GM12892 (cell line): ENCODE results near the gene INTS3.
"Not testable (repeated sequence)": the region's sequence is repeated elsewhere in the genome, so short reads cannot be mapped to it uniquely, and the experiment has no call there.

ENCODE experiments used
- DNase-seq: peaks from one replicate; pipeline ENCODE4 v3.0.0; 2011; ENCODE audit not compliant: insufficient read length
- FAIRE-seq: peaks from 2 replicates; lab custom pipeline; 2011; peaks lifted over from hg19 to GRCh38; lab: Jason Lieb, UNC
- POLR2A ChIP-seq: IDR thresholded peaks from 2 replicates; pipeline ENCODE4 v1.6.1; 2011; ENCODE audit warnings: low read depth, low read length, control low read depth
- POLR2AphosphoS5 ChIP-seq: IDR thresholded peaks from 2 replicates; pipeline ENCODE4 v1.6.1; 2011; ENCODE audit warnings: low read depth, low read length, control low read depth
- TAF1 ChIP-seq: IDR thresholded peaks from 2 replicates; pipeline ENCODE4 v1.6.1; 2011; ENCODE audit warnings: low read depth, mild to moderate bottlenecking, control low read depth, low read length, borderline replicate concordance

INTS3 gene

GRCh38 chr1:153776845-153777370 lies 49.1 kb downstream of the INTS3 start:
- no peak for TF ChIP-seq TAF1
- no peak for TF ChIP-seq POLR2AphosphoS5
- TF ChIP-seq POLR2A, result no peak
- DNase-seq (no peak), FAIRE-seq (no peak)

- TF ChIP-seq POLR2A (no peak), TAF1 (no peak), POLR2AphosphoS5 (no peak)
- FAIRE-seq (no peak), DNase-seq (no peak)
Observed at GRCh38 chr1:153777648-153778047, 49.8 kb downstream of the INTS3 start.

- TF ChIP-seq POLR2AphosphoS5 (no peak), POLR2A (no peak), TAF1 (no peak)
- DNase-seq (no peak), FAIRE-seq (no peak)
Observed at GRCh38 chr1:153778051-153778823, 50.4 kb downstream of the INTS3 start.

- FAIRE-seq (no peak), DNase-seq (no peak)
- TF ChIP-seq TAF1 (no peak), POLR2AphosphoS5 (no peak), POLR2A (no peak)
Observed at GRCh38 chr1:153778824-153779519, 51.1 kb downstream of the INTS3 start.

- no peak for DNase-seq
- TF ChIP-seq TAF1, result no peak
- no peak for FAIRE-seq
Observed at GRCh38 chr1:153779781-153780541, 52.1 kb downstream of the INTS3 start.

GRCh38 chr1:153780551-153780950 lies 52.7 kb downstream of the INTS3 start:
- TF ChIP-seq POLR2A (no peak), TAF1 (no peak), POLR2AphosphoS5 (no peak)
- FAIRE-seq (no peak), DNase-seq (no peak)

- not testable (repeated sequence) for DNase-seq, FAIRE-seq
Observed at GRCh38 chr1:153782648-153783047, 54.8 kb downstream of the INTS3 start.

GRCh38 chr1:153783233-153784190 lies 55.7 kb downstream of the INTS3 start:
- TF ChIP-seq POLR2AphosphoS5, result peak; percentile 81
- peak; percentile 94 for TF ChIP-seq POLR2A
- TF ChIP-seq TAF1, result peak; percentile 25; the same call in 1 of the 2 replicates
- peak; percentile 99 for FAIRE-seq
- peak; percentile 97 for DNase-seq

- TF ChIP-seq POLR2AphosphoS5, result no peak
- TF ChIP-seq TAF1, result no peak
- no peak for TF ChIP-seq POLR2A
- DNase-seq, result no peak
- FAIRE-seq, result peak; percentile 68
Observed at GRCh38 chr1:153786038-153786790, 58.4 kb downstream of the INTS3 start.

GRCh38 chr1:153789478-153790034 lies 61.7 kb downstream of the INTS3 start:
- DNase-seq (no peak), FAIRE-seq (peak; percentile 53)
- TF ChIP-seq TAF1 (no peak), POLR2A (no peak), POLR2AphosphoS5 (no peak)
